SK-N-SH (cell line): ENCODE data around the gene B2M. TPM values are rescaled to one million over a fixed set of nuclear protein-coding genes. Genes with fewer than 3 reads are reported as not detected.

ENCODE experiments used
- CTCF ChIA-PET: fragments of 300-600, 350-600 bp; formaldehyde crosslinking; extraction: SDS; loops from one replicate; lab custom pipeline; 2021; lab: Yijun Ruan, JAX
- POLR2A ChIA-PET: fragments of 350-600 bp; sonication (Branson Sonifier 250); formaldehyde crosslinking; extraction: SDS; loops from one replicate; lab custom pipeline; 2020; ENCODE audit warnings: antibody characterized with exemption, inconsistent platforms; lab: Yijun Ruan, JAX
- DNase-seq: peaks from one replicate; pipeline ENCODE4 v3.0.0; 2012
- H2AFZ ChIP-seq: fragments of 200-600 bp; sonication (generic); 2 replicates; pipeline ENCODE4 v1.8.1; 2016; ENCODE audit warnings: antibody characterized with exemption, mild to moderate bottlenecking, low read depth
- H3F3A ChIP-seq: fragments of 200-600 bp; sonication (generic); replicated peaks from 2 replicates; pipeline ENCODE3; 2016; ENCODE audit warnings: antibody characterized with exemption, mild to moderate bottlenecking; ENCODE audit not compliant: insufficient read depth
- H3K27ac ChIP-seq, 2 experiments: fragments of 200-500 bp in 1 of 2; fragments of 200-600 bp in 1 of 2; sonication (Bioruptor generic) in 1 of 2; sonication (generic), shearing (Covaris generic) in 1 of 2; 2 replicates each; pipeline versions ENCODE4 v1.5.1 to v1.6.1; 2014 to 2016; ENCODE audit warnings: low read depth in 2 of 2, inconsistent platforms in 1 of 2, low read length in 1 of 2, mild to moderate bottlenecking in 1 of 2, mixed read lengths in 1 of 2
- H3K27me3 ChIP-seq: fragments of 200-600 bp; sonication (generic), shearing (Covaris generic); 2 replicates; pipeline ENCODE4 v1.6.1; 2016; ENCODE audit warnings: mixed run types; ENCODE audit not compliant: insufficient read depth
- H3K36me3 ChIP-seq, 2 experiments: fragments of 200-500 bp in 1 of 2; fragments of 200-600 bp in 1 of 2; sonication (Bioruptor generic) in 1 of 2; sonication (generic) in 1 of 2; replicated peaks in 1 of 2; 2 replicates each; pipeline versions ENCODE3 to v1.5.1; 2014 to 2016; ENCODE audit warnings: low read length in 1 of 2, mild to moderate bottlenecking in 1 of 2; ENCODE audit not compliant: insufficient read depth in 2 of 2, control insufficient read depth in 1 of 2
- H3K4me1 ChIP-seq, 2 experiments: fragments of 200-500 bp in 1 of 2; fragments of 200-600 bp in 1 of 2; sonication (Bioruptor generic) in 1 of 2; sonication (generic), shearing (Covaris generic) in 1 of 2; 2 replicates each; pipeline versions ENCODE4 v1.5.1 to v1.6.1; 2014 to 2016; ENCODE audit warnings: low read depth in 1 of 2, low read length in 1 of 2, mixed run types in 1 of 2; ENCODE audit not compliant: insufficient read depth in 2 of 2, control insufficient read depth in 1 of 2
- H3K4me2 ChIP-seq: fragments of 200-600 bp; sonication (generic), shearing (Covaris generic); 2 replicates; pipeline ENCODE4 v1.6.1; 2017; ENCODE audit warnings: mixed run types
- H3K4me3 ChIP-seq, 2 experiments: fragments of 200-500 bp in 1 of 2; fragments of 200-600 bp in 1 of 2; sonication (Bioruptor generic) in 1 of 2; sonication (generic), shearing (Covaris generic) in 1 of 2; 2 replicates each; pipeline versions ENCODE4 v1.5.1 to v1.8.1; 2014 to 2016; ENCODE audit warnings: low read depth in 2 of 2, inconsistent platforms in 1 of 2, low read length in 1 of 2, mild to moderate bottlenecking in 1 of 2, mixed read lengths in 1 of 2, moderate library complexity in 1 of 2
- H3K79me2 ChIP-seq: fragments of 200-600 bp; sonication (generic); 2 replicates; pipeline ENCODE4 v1.8.1; 2017; ENCODE audit warnings: mild to moderate bottlenecking; ENCODE audit not compliant: insufficient read depth
- H3K9ac ChIP-seq: fragments of 200-600 bp; sonication (generic); 2 replicates; pipeline ENCODE4 v1.6.1; 2017; ENCODE audit warnings: mixed run types
- H3K9me2 ChIP-seq: fragments of 200-600 bp; sonication (generic); 2 replicates; pipeline ENCODE4 v1.6.1; 2017; ENCODE audit warnings: mixed run types
- H3K9me3 ChIP-seq: fragments of 200-600 bp; sonication (generic); 2 replicates; pipeline ENCODE4 v1.6.1; 2017; ENCODE audit warnings: mixed run types, mild to moderate bottlenecking, moderate library complexity
- H4K20me1 ChIP-seq: fragments of 200-600 bp; sonication (generic); 2 replicates; pipeline ENCODE4 v1.6.1; 2017; ENCODE audit warnings: mild to moderate bottlenecking, mixed run types; ENCODE audit not compliant: insufficient read depth
- CHD2 ChIP-seq: fragments of 150-350 bp; IDR thresholded peaks from 2 replicates; pipeline ENCODE4 v1.6.1; 2018; ENCODE audit warnings: low read length; ENCODE audit not compliant: partially characterized antibody
- CTCF ChIP-seq: fragments of 200-600 bp; sonication (generic); IDR thresholded peaks from 2 replicates; pipeline ENCODE4 v1.6.1; 2017; ENCODE audit warnings: antibody characterized with exemption, mild to moderate bottlenecking, moderate library complexity
- FOXJ3 ChIP-seq: sonication (generic); formaldehyde crosslinking; IDR thresholded peaks from 2 replicates; pipeline ENCODE4 v1.5.1; 2020; ENCODE audit warnings: mild to moderate bottlenecking, missing genetic modification reagents
- FOXM1 ChIP-seq: IDR thresholded peaks from 2 replicates; pipeline ENCODE4 v1.4.0; 2012; ENCODE audit warnings: low read depth, mild to moderate bottlenecking
- GABPA ChIP-seq: IDR thresholded peaks from 2 replicates; pipeline ENCODE4 v1.4.0; 2012; ENCODE audit warnings: low read depth, mild to moderate bottlenecking
- MEF2A ChIP-seq: IDR thresholded peaks from 2 replicates; pipeline ENCODE4 v1.4.0; 2012; ENCODE audit warnings: low read depth, borderline replicate concordance
- PBX3 ChIP-seq: IDR thresholded peaks from 2 replicates; pipeline ENCODE4; 2012
- POLR2AphosphoS5 ChIP-seq: IDR thresholded peaks from 2 replicates; pipeline ENCODE4 v1.6.1; 2012; ENCODE audit warnings: low read depth, low read length
- RAD21 ChIP-seq: IDR thresholded peaks from 2 replicates; pipeline ENCODE4 v1.6.1; 2012; ENCODE audit warnings: mild to moderate bottlenecking, low read length
- REST ChIP-seq: IDR thresholded peaks from 2 replicates; pipeline ENCODE4 v1.6.1; 2012; ENCODE audit warnings: mild to moderate bottlenecking, low read depth, low read length, moderate library complexity
- RFX5 ChIP-seq: IDR thresholded peaks from 2 replicates; pipeline ENCODE4 v1.6.1; 2012; ENCODE audit warnings: mild to moderate bottlenecking, improper control_type of control experiment, low read length
- SMC3 ChIP-seq: IDR thresholded peaks from 2 replicates; pipeline ENCODE4 v1.6.1; 2012; ENCODE audit warnings: low read depth, low read length, improper control_type of control experiment
- TAF1 ChIP-seq: IDR thresholded peaks from 2 replicates; pipeline ENCODE4 v1.6.1; 2012; ENCODE audit warnings: low read depth, mild to moderate bottlenecking, low read length, moderate library complexity, borderline replicate concordance
- WGBS: methylation state at CpG from one replicate; pipeline ENCODE4 v1.1.6; 2017; ENCODE audit warnings: low lambda C conversion rate; 5-methylcytosine and 5-hydroxymethylcytosine counted together
- polyA plus RNA-seq, 3 experiments: library from polyadenylated mRNA; depleted of rRNA; stranded (reverse); fragments of >200 nt; gene quantifications; 2 replicates each; pipeline ENCODE4 v1.2.3, GENCODE V29; 2012
- TF ChIP-seq, protein P1 (sequence below): fragments of 150-350 bp; IDR thresholded peaks from 2 replicates; pipeline ENCODE4 v1.6.1; 2016; ENCODE audit warnings: mild to moderate bottlenecking, low read depth, low read length
- TF ChIP-seq, protein P2 (sequence below): IDR thresholded peaks from 2 replicates; pipeline ENCODE4 v1.4.0; 2012; ENCODE audit warnings: low read depth

B2M gene
- polyA plus RNA-seq, 1 of the 3 experiments (the other 2 are of a cell fraction), result 1,193 TPM

DNA sequence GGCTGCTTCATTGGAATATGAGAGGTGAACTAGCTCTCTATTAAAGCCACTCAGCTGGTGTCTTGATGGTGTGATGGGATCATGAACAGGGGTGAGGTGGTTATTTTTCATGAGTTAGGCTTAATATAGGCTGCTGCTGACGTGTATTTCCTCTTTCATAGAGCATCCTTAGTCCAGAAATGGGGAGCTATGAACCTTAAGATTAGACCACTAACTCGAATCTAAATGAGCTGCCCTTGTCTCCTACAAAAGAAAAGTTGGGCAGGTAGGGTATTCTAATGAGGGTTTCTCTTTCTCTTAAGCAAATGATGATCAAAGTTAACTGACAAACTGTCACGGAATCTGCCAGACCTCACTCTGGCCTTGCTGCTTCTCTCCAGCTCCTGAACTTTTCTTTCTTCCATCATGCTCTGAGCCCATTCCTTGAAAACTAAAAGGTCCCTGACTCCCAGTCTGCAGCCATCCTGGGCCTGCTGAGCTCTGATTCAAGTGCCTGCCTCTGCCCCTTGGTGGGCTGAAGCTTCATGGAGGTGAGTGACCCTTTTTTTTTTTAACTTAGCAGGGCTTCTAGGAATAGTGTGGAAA lies 25.0 kb downstream of the B2M start, which contains the start of gene TRIM69:
TRIM69 (plus strand) TSS at position 348 of the 585 bp plus-strand sequence; CDS start at position 525, 177 bp downstream.
- Histone ChIP-seq H2AFZ (no peak within 1 kb of the TSS), H3K36me3 (peaks cover 4 to 11% of the 10 kb centered on the region in 2 experiments), H3K9ac (no peak within 1 kb of the TSS), H3K27ac (peak within 1 kb of the TSS in 1 of 2 experiments; percentile 43; a peak in 1 of 4 replicates), H3K4me1 (peaks cover 4 to 8% of the 10 kb centered on the region in 2 experiments; a peak in 2 of 4 replicates), H4K20me1 (no peaks in the 10 kb centered on the region), H3F3A (no peaks in the 10 kb centered on the region), H3K79me2 (no peaks in the 10 kb centered on the region), H3K9me3 (no peaks in the 10 kb centered on the region), H3K4me2 (no peak within 1 kb of the TSS), H3K27me3 (no peaks in the 10 kb centered on the region), H3K9me2 (no peaks in the 10 kb centered on the region), H3K4me3 (no peak within 1 kb of the TSS)
- ChIA-PET POLR2A (interaction anchor here (1.1 to 1.9 kb wide), 3 partner anchors 23 to 73 kb away, joined by 3 to 12 read pairs (median 6); partner anchors contain the start of genes B2M, PATL2 and SPG11), CTCF (interaction anchor here (0.6 to 7.6 kb wide), 7 partner anchors 11 to 250 kb away, joined by 3 to 117 read pairs (median 6); partner anchors contain the start of genes B2M, PATL2 and SPG11)
- 82% methylated on average over 3 of the region's 3 CpGs for WGBS
- peak; percentile 14 for DNase-seq
- TF ChIP-seq RFX5 (no peak), SMC3 (no peak), PBX3 (no peak), FOXM1 (no peak), MEF2A (no peak), GABPA (no peak), POLR2AphosphoS5 (no peak), CHD2 (no peak), FOXJ3 (no peak)
- TF ChIP-seq, protein P1, sequence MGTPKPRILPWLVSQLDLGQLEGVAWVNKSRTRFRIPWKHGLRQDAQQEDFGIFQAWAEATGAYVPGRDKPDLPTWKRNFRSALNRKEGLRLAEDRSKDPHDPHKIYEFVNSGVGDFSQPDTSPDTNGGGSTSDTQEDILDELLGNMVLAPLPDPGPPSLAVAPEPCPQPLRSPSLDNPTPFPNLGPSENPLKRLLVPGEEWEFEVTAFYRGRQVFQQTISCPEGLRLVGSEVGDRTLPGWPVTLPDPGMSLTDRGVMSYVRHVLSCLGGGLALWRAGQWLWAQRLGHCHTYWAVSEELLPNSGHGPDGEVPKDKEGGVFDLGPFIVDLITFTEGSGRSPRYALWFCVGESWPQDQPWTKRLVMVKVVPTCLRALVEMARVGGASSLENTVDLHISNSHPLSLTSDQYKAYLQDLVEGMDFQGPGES, result no peak
- TF ChIP-seq, protein P2, sequence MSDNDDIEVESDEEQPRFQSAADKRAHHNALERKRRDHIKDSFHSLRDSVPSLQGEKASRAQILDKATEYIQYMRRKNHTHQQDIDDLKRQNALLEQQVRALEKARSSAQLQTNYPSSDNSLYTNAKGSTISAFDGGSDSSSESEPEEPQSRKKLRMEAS, result no peak

DNA sequence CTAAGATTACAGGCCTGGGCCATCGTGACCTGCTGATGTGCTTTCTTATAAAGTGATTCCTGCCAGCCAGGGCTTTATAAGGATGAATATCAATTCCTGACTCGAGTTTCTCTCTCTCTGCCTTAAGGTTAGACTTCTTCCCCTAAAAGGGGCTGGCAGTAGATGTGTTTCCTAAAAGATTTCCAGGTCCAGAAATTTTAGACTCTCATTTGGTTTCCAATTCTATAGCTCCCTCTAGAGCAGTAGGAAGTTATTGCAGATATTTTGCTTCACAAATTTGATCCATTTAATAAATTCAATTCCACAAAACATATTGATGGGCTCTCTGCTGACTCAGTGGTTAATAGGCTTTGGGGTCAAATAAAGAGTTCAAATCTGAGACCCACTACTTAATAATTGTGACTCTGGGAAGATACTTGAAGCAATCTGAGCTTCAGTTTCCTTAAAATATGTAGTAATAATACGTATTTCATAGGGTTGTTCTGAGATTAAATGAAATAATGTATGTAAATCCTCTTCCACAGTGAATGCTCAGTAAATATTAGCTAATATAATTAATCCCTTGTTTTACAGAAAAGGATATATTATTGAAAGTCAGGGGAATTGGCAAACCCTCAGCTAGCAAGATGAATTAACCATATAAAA lies 27.1 kb downstream of the B2M start:
- Histone ChIP-seq H2AFZ (no peak overlapping the region), H3F3A (no peaks in the 10 kb centered on the region), H3K4me1 (peaks cover 4 to 8% of the 10 kb centered on the region in 2 experiments; a peak in 2 of 4 replicates), H3K79me2 (no peaks in the 10 kb centered on the region), H4K20me1 (no peaks in the 10 kb centered on the region), H3K27ac (no peak overlapping the region), H3K36me3 (no peaks in the 10 kb centered on the region)
- DNase-seq, result peak; percentile 56
- ChIA-PET POLR2A (interaction anchor here (0.6 to 1.0 kb wide), 2 partner anchors 10 to 26 kb away, joined by 3 to 4 read pairs; no protein-coding TSS in a partner anchor), CTCF (interaction anchor here (0.6 to 7.6 kb wide), 29 partner anchors 9 to 866 kb away, joined by 3 to 117 read pairs (median 5); partner anchors contain the start of genes B2M, PATL2 and SPG11)
- TF ChIP-seq SMC3 (peak; percentile 75), TAF1 (no peak), CTCF (peak; percentile 86), REST (no peak), RAD21 (peak; percentile 87)
- TF ChIP-seq, all 33 proteins: peak for 3
- H3K9me2 ChIP-seq, result no peaks in the 10 kb centered on the region
- H3K9me3 ChIP-seq, result no peaks in the 10 kb centered on the region
- no peak overlapping the region for H3K4me2 ChIP-seq
- WGBS, result 66% methylated on average over 3 of the region's 3 CpGs
- no peak overlapping the region for H3K4me3 ChIP-seq
- H3K27me3 ChIP-seq, result no peaks in the 10 kb centered on the region
- no peak overlapping the region for H3K9ac ChIP-seq
